Endothelial cell of umbilical vein (primary cell): Measurements from ENCODE around the gene ZNF527. TPM values are rescaled to one million over a fixed set of nuclear protein-coding genes. Genes with fewer than 3 reads are reported as not detected.

ENCODE experiments used
- BruUV-seq: library from RNA; stranded (reverse); fragments of 400-500 nt; replicated peaks from 2 replicates; lab custom pipeline; 2021; lab: Mats Ljungman, UMichigan
- CTCF ChIA-PET: fragments of 300-600, 350-600 bp; sonication (Branson Sonifier 250); formaldehyde crosslinking; loops from one replicate; lab custom pipeline; 2021; ENCODE audit warnings: antibody characterized with exemption, inconsistent platforms; lab: Charles Lee
- POLR2A ChIA-PET: fragments of 300-600, 350-600 bp; sonication (Branson Sonifier 250); formaldehyde crosslinking; loops from one replicate; lab custom pipeline; 2021; ENCODE audit warnings: antibody characterized with exemption, inconsistent platforms; lab: Charles Lee
- DNase-seq: peaks from one replicate; pipeline ENCODE4 v3.0.0-alpha.2; 2011; ENCODE audit warnings: low read depth, low spot score
- FAIRE-seq: peaks from 2 replicates; lab custom pipeline; 2011; peaks lifted over from hg19 to GRCh38; lab: Jason Lieb, UNC
- H2AFZ ChIP-seq: 2 replicates; pipeline ENCODE4 v1.6.0; 2012; ENCODE audit warnings: low read depth, low read length, control low read depth, inconsistent platforms
- H3K27ac ChIP-seq: 2 replicates; pipeline ENCODE4 v1.5.1; 2011; ENCODE audit warnings: low read depth, mild to moderate bottlenecking, control low read depth, low read length, moderate library complexity; ENCODE audit not compliant: insufficient read depth
- H3K27me3 ChIP-seq, 2 experiments: 2 replicates each; pipeline versions ENCODE4 v1.6.0 to v1.6.1; 2011; ENCODE audit warnings: low read length in 2 of 2, mixed read lengths in 1 of 2; ENCODE audit not compliant: control insufficient read depth in 2 of 2, insufficient read depth in 2 of 2
- H3K36me3 ChIP-seq, 2 experiments: 2 replicates in 1 of 2; 3 replicates in 1 of 2; pipeline ENCODE4 v1.5.1; 2011; ENCODE audit warnings: low read length in 2 of 2, mild to moderate bottlenecking in 1 of 2, moderate library complexity in 1 of 2; ENCODE audit not compliant: control insufficient read depth in 2 of 2, insufficient read depth in 2 of 2; ENCODE audit errors: extremely low read depth in 1 of 2
- H3K4me1 ChIP-seq: 3 replicates; pipeline ENCODE4 v1.5.1; 2011; ENCODE audit warnings: mild to moderate bottlenecking, low read length; ENCODE audit not compliant: control insufficient read depth, insufficient read depth; ENCODE audit errors: extremely low read depth
- H3K4me2 ChIP-seq: 2 replicates; pipeline ENCODE4 v1.6.1; 2011; ENCODE audit warnings: low read length, control low read depth, mixed read lengths; ENCODE audit not compliant: insufficient read depth
- H3K4me3 ChIP-seq, 3 experiments: fragments of 200-600 bp in 1 of 3; sonication (generic), shearing (Covaris generic) in 1 of 3; replicated peaks in 1 of 3; 2 replicates each; pipeline ENCODE4 v1.5.1; 2011 to 2016; ENCODE audit warnings: control low read depth in 3 of 3, low read length in 3 of 3, mild to moderate bottlenecking in 2 of 3, inconsistent platforms in 1 of 3, low read depth in 1 of 3, moderate library complexity in 1 of 3; ENCODE audit not compliant: insufficient read depth in 1 of 3
- H3K79me2 ChIP-seq: 2 replicates; pipeline ENCODE4 v1.6.0; 2012; ENCODE audit warnings: low read length, inconsistent platforms; ENCODE audit not compliant: control insufficient read depth, insufficient read depth
- H3K9ac ChIP-seq: replicated peaks from 2 replicates; pipeline ENCODE3; 2011; ENCODE audit warnings: low read length, control low read depth; ENCODE audit not compliant: insufficient read depth; ENCODE audit errors: extremely low read depth
- H3K9me1 ChIP-seq: replicated peaks from 3 replicates; pipeline ENCODE4 v1.6.0; 2011; ENCODE audit warnings: mild to moderate bottlenecking, low read length; ENCODE audit not compliant: control insufficient read depth, insufficient read depth; ENCODE audit errors: extremely low read depth
- H3K9me3 ChIP-seq: replicated peaks from 2 replicates; pipeline ENCODE4 v1.5.1; 2012; ENCODE audit warnings: low read length, inconsistent platforms; ENCODE audit not compliant: control insufficient read depth, insufficient read depth
- H4K20me1 ChIP-seq: replicated peaks from 2 replicates; pipeline ENCODE3; 2011; ENCODE audit warnings: mild to moderate bottlenecking, low read length; ENCODE audit not compliant: control insufficient read depth, insufficient read depth; ENCODE audit errors: extremely low read depth
- CTCF ChIP-seq, 2 donors: IDR thresholded peaks; 1 replicate in 1 of 2; 2 replicates in 1 of 2; pipeline ENCODE4 v1.5.1; 2011; ENCODE audit warnings: low read length in 2 of 2, mild to moderate bottlenecking in 2 of 2, moderate library complexity in 2 of 2, control low read depth in 1 of 2, inconsistent platforms in 1 of 2, low read depth in 1 of 2; ENCODE audit not compliant: insufficient read depth in 1 of 2; ENCODE audit errors: extremely low read depth in 1 of 2
- EZH2 ChIP-seq: IDR thresholded peaks from 2 replicates; pipeline ENCODE4 v1.6.1; 2012; ENCODE audit warnings: borderline replicate concordance, low read depth, mild to moderate bottlenecking, moderate library complexity, low read length, inconsistent platforms; ENCODE audit not compliant: severe bottlenecking
- FOS ChIP-seq: IDR thresholded peaks from 2 replicates; pipeline ENCODE4 v1.6.1; 2011; ENCODE audit warnings: mild to moderate bottlenecking, low read length, moderate library complexity, borderline replicate concordance; ENCODE audit not compliant: insufficient read depth
- GATA2 ChIP-seq: IDR thresholded peaks from 2 replicates; pipeline ENCODE4 v1.7.0; 2011; ENCODE audit warnings: low read depth, mild to moderate bottlenecking, moderate library complexity, mixed read lengths, low read length; ENCODE audit not compliant: insufficient read length, insufficient read depth
- JUN ChIP-seq: IDR thresholded peaks from 2 replicates; pipeline ENCODE4 v1.6.1; 2011; ENCODE audit warnings: borderline replicate concordance, low read depth; ENCODE audit not compliant: insufficient read length, insufficient read depth
- MYC ChIP-seq: IDR thresholded peaks from one replicate; pipeline ENCODE4 v1.6.1; 2011; ENCODE audit warnings: mild to moderate bottlenecking, low read depth, low read length
- POLR2A ChIP-seq: IDR thresholded peaks from 2 replicates; pipeline ENCODE4 v1.6.1; 2012; ENCODE audit warnings: low read depth, mild to moderate bottlenecking, control low read depth, low read length
- dilution Hi-C: fragments of 300-500 bp; cut with MboI; formaldehyde crosslinking; loops from one replicate; pipeline ENCODE4 v1.15.0; 2019; ENCODE audit warnings: low sequenced_read_pairs; ENCODE audit not compliant: extremely low pct_ligation_motif_present
- intact Hi-C: fragments of 100-400 bp; cut with micrococcal nuclease; formaldehyde crosslinking; loops from one replicate; pipeline ENCODE4 v1.10.0; 2022
- polyA plus RNA-seq, 4 experiments: library from polyadenylated mRNA; depleted of rRNA in 3 of 4; stranded (reverse) in 3 of 4; unstranded in 1 of 4; fragments of >200 nt; gene quantifications; 2 replicates each; pipeline versions ENCODE4 v1.2.1 to v1.2.3, GENCODE V29; 2011 to 2012; ENCODE audit warnings: missing spikeins in 1 of 4
- total RNA-seq: library from RNA; stranded (reverse); gene quantifications from 2 replicates; pipeline ENCODE4 v1.2.3, GENCODE V29; 2021
- TF ChIP-seq, protein P1 (sequence below): IDR thresholded peaks from 2 replicates; pipeline ENCODE4 v1.6.1; 2011; ENCODE audit not compliant: insufficient read depth, insufficient read length

Gene ZNF527
- total and polyA plus RNA-seq, 2 donors (not counting 3 experiments of a cell fraction or from before 2014, with no cell fraction given), result 2.9 to 3.6 TPM

DNA sequence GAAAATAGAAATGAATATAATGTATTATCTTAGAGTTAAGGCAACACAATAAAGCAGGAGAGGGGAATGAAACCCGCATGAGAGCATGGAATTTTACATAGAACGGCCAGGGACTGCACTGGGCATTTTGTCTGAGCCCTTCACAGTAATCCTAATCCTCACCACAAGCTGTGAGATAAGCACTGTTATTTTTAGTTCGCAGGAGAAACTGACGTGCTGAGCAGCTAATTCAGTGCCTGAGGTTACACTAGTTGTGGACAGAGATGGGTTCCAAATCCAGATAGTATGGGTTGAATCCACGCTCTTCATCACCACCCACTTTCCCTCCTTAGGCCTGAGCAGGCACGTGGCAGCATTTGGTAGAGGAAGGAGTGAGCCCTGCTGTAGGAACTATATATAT is 24.8 kb upstream of the ZNF527 start:
- Histone ChIP-seq H3K9me3 (no peaks in the 10 kb centered on the region), H3K9me1 (no peaks in the 10 kb centered on the region), H4K20me1 (no peaks in the 10 kb centered on the region), H2AFZ (no peak overlapping the region), H3K4me2 (no peak overlapping the region), H3K79me2 (no peaks in the 10 kb centered on the region), H3K36me3 (peaks cover 0 to 12% of the 10 kb centered on the region in 2 experiments), H3K27ac (no peak overlapping the region), H3K27me3 (no peaks in the 10 kb centered on the region), H3K9ac (no peak overlapping the region), H3K4me3 (no peak overlapping the region), H3K4me1 (no peaks in the 10 kb centered on the region)
- intact Hi-C loops, result no loop called here
- TF ChIP-seq JUN (no peak), EZH2 (no peak), GATA2 (no peak), POLR2A (no peak), CTCF (IDR thresholded peaks at IDR 0.05; ENCODE audit: extremely low read depth in 1 of 2, insufficient read depth in 1 of 2, low read depth in 1 of 2, low read length in 2 of 2) (no peak), FOS (no peak), MYC (no peak)
- TF ChIP-seq, protein P1, sequence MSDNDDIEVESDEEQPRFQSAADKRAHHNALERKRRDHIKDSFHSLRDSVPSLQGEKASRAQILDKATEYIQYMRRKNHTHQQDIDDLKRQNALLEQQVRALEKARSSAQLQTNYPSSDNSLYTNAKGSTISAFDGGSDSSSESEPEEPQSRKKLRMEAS, result no peak
- BruUV-seq, result no TSS peak
- DNase-seq, result no peak
- dilution Hi-C loops, result no loop called here
- ChIA-PET POLR2A (no interaction called here), CTCF (no interaction called here)
- no peak for FAIRE-seq
